GM21515 (cell line): Measurements from ENCODE around the gene UBXN6.

Experiments
- ATAC-seq: cut with Tn5 transposase; IDR thresholded peaks from one replicate; pipeline ENCODE4 v1.9.1; 2021; ENCODE audit not compliant: unreplicated experiment

The UBXN6 gene

GRCh38 chr19:4443188-4443587 is 14.4 kb downstream of the UBXN6 start:
- no peak for ATAC-seq

- no peak for ATAC-seq
These were observed 14.8 kb downstream of the UBXN6 start for GRCh38 chr19:4442819-4443146.

- no peak for ATAC-seq
These were observed 15.4 kb downstream of the UBXN6 start for GRCh38 chr19:4441994-4442818.

- no peak for ATAC-seq
These were observed 18.4 kb downstream of the UBXN6 start for GRCh38 chr19:4439243-4439642.

GRCh38 chr19:4437103-4437502 is 20.5 kb downstream of the UBXN6 start:
- ATAC-seq, result no peak

- ATAC-seq, result no peak
These were observed 21.4 kb downstream of the UBXN6 start for GRCh38 chr19:4436231-4436630.

- no peak for ATAC-seq
These were observed 23.2 kb downstream of the UBXN6 start for GRCh38 chr19:4434391-4434790.

- ATAC-seq, result no peak
These were observed 24.6 kb downstream of the UBXN6 start for GRCh38 chr19:4432918-4433506.

- ATAC-seq, result no peak
These were observed 25.6 kb downstream of the UBXN6 start for GRCh38 chr19:4431808-4432674.

GRCh38 chr19:4431296-4431695 is 26.3 kb downstream of the UBXN6 start:
- ATAC-seq, result no peak

GRCh38 chr19:4430760-4431159 is 26.8 kb downstream of the UBXN6 start:
- ATAC-seq, result no peak

- no peak for ATAC-seq
These were observed 27.8 kb downstream of the UBXN6 start for GRCh38 chr19:4429771-4430171.

- ATAC-seq, result no peak
These were observed 28.3 kb downstream of the UBXN6 start for GRCh38 chr19:4429256-4429655.

- no peak for ATAC-seq
These were observed 29.1 kb downstream of the UBXN6 start for GRCh38 chr19:4428326-4428975.

GRCh38 chr19:4425537-4425936 is 32.1 kb downstream of the UBXN6 start:
- ATAC-seq, result no peak

GRCh38 chr19:4423416-4424126 is 34.0 kb downstream of the UBXN6 start:
- ATAC-seq, result no peak

- ATAC-seq, result no peak
These were observed 41.3 kb downstream of the UBXN6 start for GRCh38 chr19:4416268-4416667.

GRCh38 chr19:4415352-4415751 is 42.2 kb downstream of the UBXN6 start:
- ATAC-seq, result no peak

- no peak for ATAC-seq
These were observed 42.7 kb downstream of the UBXN6 start for GRCh38 chr19:4414800-4415321.

GRCh38 chr19:4414144-4414799 is 43.3 kb downstream of the UBXN6 start:
- no peak for ATAC-seq
